H1 (cell line): Measurements from ENCODE around the gene FRMD4B. TPM values are rescaled to one million over a fixed set of nuclear protein-coding genes. Genes with fewer than 3 reads are reported as not detected.

Experiments
- CTCF ChIA-PET: fragments of 300-600 bp; sonication (Branson Sonifier 250); formaldehyde crosslinking; loops from one replicate; lab custom pipeline; 2021; ENCODE audit not compliant: partially characterized antibody; lab: Charles Lee
- POLR2A ChIA-PET: fragments of 300-600 bp; sonication (Branson Sonifier 250); formaldehyde crosslinking; loops from one replicate; lab custom pipeline; 2021; ENCODE audit warnings: inconsistent platforms; ENCODE audit not compliant: partially characterized antibody; lab: Charles Lee
- DNase-seq, 2 experiments: peaks; one replicate each; pipeline versions ENCODE4 v3.0.0 to v3.0.0-alpha.2; 2010 to 2022; ENCODE audit warnings: low spot score in 2 of 2, low read depth in 1 of 2, mixed read lengths in 1 of 2
- FAIRE-seq: peaks from 2 replicates; lab custom pipeline; 2011; peaks lifted over from hg19 to GRCh38; lab: Jason Lieb, UNC
- H2AFZ ChIP-seq: 2 replicates; pipeline ENCODE4 v1.8.1; 2012; ENCODE audit warnings: low read length, inconsistent platforms
- H2AK5ac ChIP-seq: 2 replicates; pipeline ENCODE4 v1.6.1; 2013; ENCODE audit warnings: low read depth, low read length
- H2BK120ac ChIP-seq: replicated peaks from 2 replicates; pipeline ENCODE3; 2013; ENCODE audit warnings: low read depth, low read length, inconsistent platforms
- H2BK12ac ChIP-seq: 2 replicates; pipeline ENCODE4 v1.6.1; 2013; ENCODE audit warnings: low read depth, low read length
- H2BK15ac ChIP-seq: 2 replicates; pipeline ENCODE4 v1.6.1; 2013; ENCODE audit warnings: low read length
- H2BK20ac ChIP-seq: 2 replicates; pipeline ENCODE4 v1.6.1; 2013; ENCODE audit warnings: low read length
- H2BK5ac ChIP-seq: 2 replicates; pipeline ENCODE4 v1.6.1; 2013; ENCODE audit warnings: low read depth, low read length
- H3K14ac ChIP-seq: 2 replicates; pipeline ENCODE4 v1.6.1; 2013; ENCODE audit warnings: inconsistent platforms; ENCODE audit not compliant: insufficient read length
- H3K18ac ChIP-seq: 2 replicates; pipeline ENCODE4 v1.6.1; 2013; ENCODE audit warnings: low read length; ENCODE audit errors: extremely low read depth
- H3K23ac ChIP-seq: 2 replicates; pipeline ENCODE4 v1.6.1; 2013; ENCODE audit warnings: inconsistent platforms; ENCODE audit not compliant: insufficient read length
- H3K23me2 ChIP-seq: 2 replicates; pipeline ENCODE4 v1.6.1; 2013; ENCODE audit warnings: low read depth, low read length
- H3K27ac ChIP-seq: 2 replicates; pipeline ENCODE4 v1.6.1; 2011; ENCODE audit warnings: low read depth, low read length, inconsistent platforms
- H3K27me3 ChIP-seq, 4 experiments: replicated peaks in 1 of 4; 1 replicate in 1 of 4; 2 replicates in 3 of 4; pipeline versions ENCODE4 v1.6.1 to v1.8.1; 2011 to 2013; ENCODE audit warnings: low read length in 3 of 4, mild to moderate bottlenecking in 3 of 4, inconsistent platforms in 2 of 4, mixed read lengths in 2 of 4, moderate library complexity in 1 of 4; ENCODE audit not compliant: control insufficient read depth in 3 of 4, insufficient read depth in 3 of 4; ENCODE audit errors: extremely low read depth in 1 of 4
- H3K36me3 ChIP-seq, 4 experiments: 2 replicates each; pipeline versions ENCODE4 v1.6.1 to v1.8.1; 2011 to 2013; ENCODE audit warnings: mild to moderate bottlenecking in 4 of 4, low read length in 3 of 4, moderate library complexity in 2 of 4, control low read depth in 1 of 4, inconsistent platforms in 1 of 4; ENCODE audit not compliant: insufficient read depth in 4 of 4, control insufficient read depth in 2 of 4
- H3K4ac ChIP-seq: replicated peaks from 2 replicates; pipeline ENCODE3; 2013; ENCODE audit warnings: low read length, low read depth, mixed read lengths, inconsistent platforms; ENCODE audit not compliant: insufficient read length
- H3K4me1 ChIP-seq, 4 experiments: replicated peaks in 1 of 4; 1 replicate in 1 of 4; 2 replicates in 3 of 4; pipeline versions ENCODE4 v1.6.1 to v1.8.1; 2011 to 2013; ENCODE audit warnings: low read length in 3 of 4, inconsistent platforms in 2 of 4, mixed read lengths in 1 of 4; ENCODE audit not compliant: insufficient read depth in 4 of 4, control insufficient read depth in 3 of 4
- H3K4me2 ChIP-seq, 2 experiments: 2 replicates each; pipeline versions ENCODE4 v1.6.1 to v1.8.1; 2011 to 2013; ENCODE audit warnings: low read depth in 2 of 2, low read length in 2 of 2, control low read depth in 1 of 2, inconsistent platforms in 1 of 2, mild to moderate bottlenecking in 1 of 2; ENCODE audit not compliant: insufficient read depth in 1 of 2
- H3K4me3 ChIP-seq, 4 experiments: fragments of 200-600, 300-600 bp in 1 of 4; sonication (generic), shearing (Covaris generic), sonication (Bioruptor Twin) in 1 of 4; 2 replicates each; pipeline versions ENCODE4 v1.5.1 to v1.8.1; 2011 to 2016; ENCODE audit warnings: low read length in 4 of 4, low read depth in 3 of 4, control low read depth in 2 of 4, inconsistent platforms in 2 of 4, mild to moderate bottlenecking in 2 of 4, mixed read lengths in 1 of 4, moderate library complexity in 1 of 4; ENCODE audit not compliant: insufficient read depth in 2 of 4; ENCODE audit errors: extremely low read depth in 1 of 4
- H3K56ac ChIP-seq: replicated peaks from 2 replicates; pipeline ENCODE3; 2013; ENCODE audit warnings: low read depth, mild to moderate bottlenecking, mixed read lengths, low read length, inconsistent platforms; ENCODE audit not compliant: insufficient read length
- H3K79me1 ChIP-seq: 2 replicates; pipeline ENCODE4 v1.6.1; 2013; ENCODE audit warnings: low read depth, low read length, control low read depth
- H3K79me2 ChIP-seq, 2 experiments: 2 replicates each; pipeline versions ENCODE4 v1.6.1 to v1.8.1; 2012 to 2013; ENCODE audit warnings: low read length in 2 of 2, mild to moderate bottlenecking in 2 of 2, inconsistent platforms in 1 of 2; ENCODE audit not compliant: insufficient read depth in 2 of 2, control insufficient read depth in 1 of 2
- H3K9ac ChIP-seq, 4 experiments: replicated peaks in 1 of 4; 1 replicate in 1 of 4; 2 replicates in 3 of 4; pipeline versions ENCODE4 v1.6.1 to v1.8.1; 2011 to 2013; ENCODE audit warnings: low read depth in 3 of 4, low read length in 3 of 4, control low read depth in 2 of 4, mild to moderate bottlenecking in 2 of 4, moderate library complexity in 2 of 4, inconsistent platforms in 1 of 4; ENCODE audit errors: extremely low read depth in 1 of 4
- H3K9me3 ChIP-seq, 2 experiments: 2 replicates each; pipeline versions ENCODE4 v1.6.1 to v1.8.1; 2012 to 2013; ENCODE audit warnings: mild to moderate bottlenecking in 2 of 2, moderate library complexity in 2 of 2, control low read depth in 1 of 2, inconsistent platforms in 1 of 2, low read depth in 1 of 2, low read length in 1 of 2, mixed read lengths in 1 of 2; ENCODE audit not compliant: insufficient read depth in 2 of 2
- H4K20me1 ChIP-seq, 2 experiments: replicated peaks in 1 of 2; 2 replicates each; pipeline versions ENCODE3 to v1.8.1; 2011 to 2013; ENCODE audit warnings: inconsistent platforms in 2 of 2, low read length in 2 of 2, mild to moderate bottlenecking in 1 of 2; ENCODE audit not compliant: insufficient read depth in 2 of 2, control insufficient read depth in 1 of 2
- H4K5ac ChIP-seq: 2 replicates; pipeline ENCODE4 v1.6.1; 2013; ENCODE audit warnings: low read length, low read depth, mixed read lengths, inconsistent platforms; ENCODE audit not compliant: insufficient read length
- H4K8ac ChIP-seq: 2 replicates; pipeline ENCODE4 v1.8.0; 2013; ENCODE audit warnings: mild to moderate bottlenecking, moderate library complexity, low read length, inconsistent platforms; ENCODE audit not compliant: insufficient read depth; ENCODE audit errors: extremely low read depth
- H4K91ac ChIP-seq: replicated peaks from 2 replicates; pipeline ENCODE3; 2013; ENCODE audit warnings: low read length, mixed read lengths, inconsistent platforms; ENCODE audit not compliant: insufficient read length
- ATF3 ChIP-seq: IDR thresholded peaks from 2 replicates; pipeline ENCODE4 v1.6.1; 2011; ENCODE audit warnings: low read depth, mild to moderate bottlenecking, low read length; ENCODE audit not compliant: insufficient read depth
- CBX8 ChIP-seq: fragments of 300-800, 300-1000 bp; sonication (generic); IDR thresholded peaks from 2 replicates; pipeline ENCODE4 v1.7.1; 2016; ENCODE audit warnings: low read depth, low read length, borderline replicate concordance
- CTBP2 ChIP-seq: IDR thresholded peaks from 2 replicates; pipeline ENCODE4 v1.7.0; 2011; ENCODE audit warnings: borderline replicate concordance, mild to moderate bottlenecking, moderate library complexity, mixed read lengths, low read length; ENCODE audit not compliant: insufficient read depth, insufficient read length
- CTCF ChIP-seq, 3 experiments: IDR thresholded peaks; 1 replicate in 2 of 3; 2 replicates in 1 of 3; pipeline versions ENCODE4 v1.5.1 to v1.6.1; 2011; ENCODE audit warnings: low read length in 3 of 3, mild to moderate bottlenecking in 3 of 3, inconsistent platforms in 2 of 3, low read depth in 1 of 3, moderate library complexity in 1 of 3; ENCODE audit not compliant: insufficient read depth in 1 of 3; ENCODE audit errors: control extremely low read depth in 1 of 3
- E2F6 ChIP-seq: IDR thresholded peaks from 2 replicates; pipeline ENCODE4 v1.6.1; 2012; ENCODE audit warnings: inconsistent platforms
- RBBP5 ChIP-seq: IDR thresholded peaks from 2 replicates; pipeline ENCODE4 v1.7.1; 2012; ENCODE audit warnings: low read depth, mild to moderate bottlenecking, inconsistent platforms, low read length, moderate library complexity, borderline replicate concordance
- RFX5 ChIP-seq: IDR thresholded peaks from 2 replicates; pipeline ENCODE4 v1.6.1; 2011; ENCODE audit warnings: low read depth, low read length, improper control_type of control experiment, borderline replicate concordance
- SP1 ChIP-seq: IDR thresholded peaks from 2 replicates; pipeline ENCODE4 v1.6.1; 2011; ENCODE audit warnings: low read depth, low read length
- SUZ12 ChIP-seq: fragments of 200-600 bp; sonication (generic); IDR thresholded peaks from 2 replicates; pipeline ENCODE4 v1.6.1; 2012; ENCODE audit warnings: mild to moderate bottlenecking, inconsistent platforms, low read length, moderate library complexity, mixed read lengths
- whole genome bisulfite sequencing, 2 experiments: shearing (Covaris generic) in 1 of 2; methylation state at CpG; one replicate each; pipeline versions ENCODE4 v1.1.6 to v1.1.7; 2013 to 2015; ENCODE audit warnings: low lambda C conversion rate in 2 of 2, mixed read lengths in 2 of 2, inconsistent platforms in 1 of 2, low coverage in 1 of 2, missing lambda C conversion rate in 1 of 2; ENCODE audit not compliant: insufficient replicate concordance in 2 of 2, insufficient coverage in 1 of 2, insufficient read length in 1 of 2; ENCODE audit errors: extremely low coverage in 1 of 2, missing lambda C conversion rate in 1 of 2; 5-methylcytosine and 5-hydroxymethylcytosine counted together
- polyA plus RNA-seq, 7 experiments: library from polyadenylated mRNA; depleted of rRNA in 3 of 7; stranded (reverse) in 5 of 7; unstranded in 2 of 7; fragments of >200 nt in 5 of 7; fragments of 200-250 nt in 2 of 7; gene quantifications; 1 replicate in 5 of 7; 2 replicates in 1 of 7; 4 replicates in 1 of 7; pipeline versions ENCODE4 v1.2.1 to v1.2.3, GENCODE V29; 2011 to 2013; ENCODE audit warnings: missing spikeins in 2 of 7, mixed read lengths in 2 of 7
- total RNA-seq: library from RNA; stranded (reverse); fragmentation: NEBNext Ultra II Directional; extraction: Animal tissue kit (Norgen Biotek cat#: 25700); gene quantifications from 2 replicates; pipeline ENCODE4 v1.2.1, GENCODE V29; 2021

Gene FRMD4B
- total and polyA plus RNA-seq, 2 of the 8 experiments (the other 6 are each of a cell fraction or from before 2014, with no cell fraction given), result 2.7 to 7.2 TPM

GRCh38 chr3:69328963-69329302 lies 57.0 kb downstream of the FRMD4B start:
- no peak overlapping the region for H3K14ac ChIP-seq
- H3K9me3 ChIP-seq, result no peaks in the 10 kb centered on the region
- no peak overlapping the region for H3K4me2 ChIP-seq
- H3K9ac ChIP-seq, result no peak overlapping the region; a peak in 1 of 7 replicates
- H2AFZ ChIP-seq, result no peak overlapping the region
- ChIA-PET CTCF (interaction anchor here (0.9 to 2.6 kb wide), 7 partner anchors 24 to 343 kb away, joined by 4 to 6 read pairs (median 4); no protein-coding TSS in a partner anchor), POLR2A (interaction anchor here (0.6 kb wide), 1 partner anchor 99 kb away, joined by 3 read pairs; no protein-coding TSS in a partner anchor)
- H4K91ac ChIP-seq, result no peak overlapping the region
- no peak overlapping the region for H3K4ac ChIP-seq
- H3K23ac ChIP-seq, result no peak overlapping the region
- no peak overlapping the region for H2BK12ac ChIP-seq
- WGBS, 2 experiments, result 98% methylated on average over 3 of the region's 3 CpGs; no CpG with 5 or more reads in 1 of the 2 experiments
- no peak for DNase-seq
- H2BK15ac ChIP-seq, result no peak overlapping the region
- no peak overlapping the region for H4K5ac ChIP-seq
- no peak overlapping the region for H2AK5ac ChIP-seq
- no peaks in the 10 kb centered on the region for H3K36me3 ChIP-seq
- no peak overlapping the region for H4K8ac ChIP-seq
- no peak overlapping the region for H2BK5ac ChIP-seq
- no peaks in the 10 kb centered on the region; a peak in 1 of 7 replicates for H3K27me3 ChIP-seq
- no peaks in the 10 kb centered on the region for H3K4me1 ChIP-seq
- H2BK20ac ChIP-seq, result no peak overlapping the region
- H3K79me1 ChIP-seq, result no peaks in the 10 kb centered on the region
- no peaks in the 10 kb centered on the region for H3K23me2 ChIP-seq
- H3K4me3 ChIP-seq, result no peak overlapping the region
- FAIRE-seq, result no peak
- H3K27ac ChIP-seq, result no peak overlapping the region
- no peaks in the 10 kb centered on the region for H3K79me2 ChIP-seq
- no peak overlapping the region for H3K18ac ChIP-seq
- H4K20me1 ChIP-seq, result peaks cover 0 to 2% of the 10 kb centered on the region in 2 experiments
- H2BK120ac ChIP-seq, result no peak overlapping the region
- no peak overlapping the region for H3K56ac ChIP-seq
- TF ChIP-seq E2F6 (no peak), CTBP2 (no peak), RFX5 (no peak), ATF3 (no peak), RBBP5 (no peak), CTCF (IDR thresholded peaks at IDR 0.05; ENCODE audit: control extremely low read depth in 1 of 3, insufficient read depth in 1 of 3, low read depth in 1 of 3, low read length in 3 of 3) (no peak), SUZ12 (no peak), SP1 (no peak), CBX8 (no peak)
